GM23338 (cell line): ENCODE results near the gene KCNIP1. TPM values are rescaled to one million over a fixed set of nuclear protein-coding genes. Genes with fewer than 3 reads are reported as not detected.

ENCODE experiments used
- ATAC-seq: fragments of 200-7000 bp; cut with Tn5 transposase; 3 replicates; pipeline ENCODE4 v1.9.1; 2020
- DNase-seq: peaks from one replicate; pipeline ENCODE4 v3.0.0-alpha.2; 2015; ENCODE audit warnings: low spot score
- H2AFZ ChIP-seq: fragments of 200-600 bp; sonication (generic); 2 replicates; pipeline ENCODE4 v1.8.0; 2016; ENCODE audit warnings: antibody characterized with exemption, mild to moderate bottlenecking, moderate library complexity
- H3F3A ChIP-seq: fragments of 200-600 bp; sonication (generic); replicated peaks from 2 replicates; pipeline ENCODE4 v1.8.0; 2017; ENCODE audit warnings: antibody characterized with exemption, mixed run types, low read depth
- H3K27ac ChIP-seq: fragments of 200-600 bp; sonication (generic); 2 replicates; pipeline ENCODE4 v1.6.1; 2016; ENCODE audit warnings: low read depth
- H3K27me3 ChIP-seq: fragments of 200-600 bp; sonication (generic); 2 replicates; pipeline ENCODE4 v1.8.0; 2016; ENCODE audit warnings: mild to moderate bottlenecking, mixed run types, moderate library complexity; ENCODE audit not compliant: insufficient read depth
- H3K36me3 ChIP-seq: fragments of 200-600 bp; sonication (generic); 2 replicates; pipeline ENCODE4 v1.8.0; 2016; ENCODE audit warnings: mild to moderate bottlenecking; ENCODE audit not compliant: insufficient read depth
- H3K4me1 ChIP-seq: fragments of 200-600 bp; sonication (generic); 2 replicates; pipeline ENCODE4 v1.8.0; 2016; ENCODE audit warnings: mild to moderate bottlenecking, moderate library complexity; ENCODE audit not compliant: insufficient read depth
- H3K4me2 ChIP-seq: fragments of 200-600 bp; sonication (generic); 2 replicates; pipeline ENCODE4 v1.7.1; 2017; ENCODE audit warnings: mixed run types
- H3K4me3 ChIP-seq: fragments of 200-600 bp; sonication (generic); 2 replicates; pipeline ENCODE4 v1.6.1; 2016; ENCODE audit warnings: mixed run types
- H3K79me2 ChIP-seq: fragments of 200-600 bp; sonication (generic); replicated peaks from 2 replicates; pipeline ENCODE4 v1.8.0; 2017; ENCODE audit warnings: mild to moderate bottlenecking; ENCODE audit not compliant: insufficient read depth
- H3K9me2 ChIP-seq: fragments of 200-600 bp; sonication (generic); 2 replicates; pipeline ENCODE4 v1.8.0; 2017; ENCODE audit not compliant: insufficient read depth
- H4K20me1 ChIP-seq: fragments of 200-600 bp; sonication (generic); replicated peaks from 2 replicates; pipeline ENCODE4 v1.8.0; 2017; ENCODE audit warnings: mild to moderate bottlenecking; ENCODE audit not compliant: insufficient read depth
- H3K27ac Mint-ChIP-seq: 2 replicates; pipeline ENCODE4 v1.8.0; 2020; ENCODE audit warnings: inconsistent platforms, mild to moderate bottlenecking, moderate library complexity, mixed read lengths
- H3K27me3 Mint-ChIP-seq: 3 replicates; pipeline ENCODE4 v1.8.0; 2022; ENCODE audit warnings: low read depth, mild to moderate bottlenecking, moderate library complexity, mixed read lengths, inconsistent platforms; ENCODE audit not compliant: insufficient read depth, poor library complexity
- H3K36me3 Mint-ChIP-seq: 3 replicates; pipeline ENCODE4 v1.8.0; 2021; ENCODE audit warnings: low read depth, mild to moderate bottlenecking, inconsistent platforms, moderate library complexity, mixed read lengths
- H3K4me1 Mint-ChIP-seq: 3 replicates; pipeline ENCODE4 v1.8.0; 2020; ENCODE audit warnings: mild to moderate bottlenecking, inconsistent platforms, mixed read lengths
- H3K4me3 Mint-ChIP-seq: 3 replicates; pipeline ENCODE4 v1.8.0; 2021; ENCODE audit warnings: moderate library complexity, mild to moderate bottlenecking, inconsistent platforms, mixed read lengths
- H3K9me3 Mint-ChIP-seq: 3 replicates; pipeline ENCODE4 v1.8.0; 2020; ENCODE audit warnings: moderate library complexity, mild to moderate bottlenecking, inconsistent platforms, mixed read lengths
- EZH2 ChIP-seq: fragments of 200-600 bp; sonication (generic); IDR thresholded peaks from one replicate; pipeline ENCODE4 v1.8.0; 2017; ENCODE audit warnings: antibody characterized with exemption, mild to moderate bottlenecking, low read depth; ENCODE audit not compliant: unreplicated experiment
- EZH2phosphoT487 ChIP-seq: fragments of 200-600 bp; sonication (generic); IDR thresholded peaks from one replicate; pipeline ENCODE4 v1.8.1; 2018; ENCODE audit warnings: antibody characterized with exemption; ENCODE audit not compliant: unreplicated experiment
- JUNB ChIP-seq: IDR thresholded peaks from one replicate; pipeline ENCODE4 v1.6.1; 2016; ENCODE audit warnings: antibody characterized with exemption; ENCODE audit not compliant: unreplicated experiment
- STAT1 ChIP-seq: IDR thresholded peaks from one replicate; pipeline ENCODE4 v1.6.1; 2016; ENCODE audit warnings: antibody characterized with exemption; ENCODE audit not compliant: unreplicated experiment
- ZNF114 ChIP-seq: fragments of 250-450 bp; sonication (Bioruptor Pico); IDR thresholded peaks from 2 replicates; pipeline ENCODE4 v1.5.0; 2020; ENCODE audit warnings: mild to moderate bottlenecking, moderate library complexity
- ZNF331 ChIP-seq: fragments of 250-450 bp; sonication (Bioruptor Pico); IDR thresholded peaks from 2 replicates; pipeline ENCODE4 v1.5.0; 2020; ENCODE audit warnings: low read depth, mild to moderate bottlenecking, moderate library complexity
- ZNF462 ChIP-seq: fragments of 250-450 bp; sonication (Bioruptor Pico); IDR thresholded peaks from 2 replicates; pipeline ENCODE4 v1.5.0; 2020; ENCODE audit warnings: mild to moderate bottlenecking, moderate library complexity
- polyA plus RNA-seq: library from polyadenylated mRNA; unstranded; fragments of >200 nt; fragmentation: Nextera tagmentation; extraction: Ambion mirVana; gene quantifications from 2 replicates; pipeline ENCODE4 v1.2.1, GENCODE V29; 2016
- total RNA-seq: library from RNA; depleted of rRNA; stranded (reverse); fragments of >200 nt; shearing (Covaris generic); gene quantifications from 2 replicates; pipeline ENCODE4 v1.2.3, GENCODE V29; 2014

KCNIP1 gene
- total and polyA plus RNA-seq, 2 experiments from 2014 or later = 0.31 to 0.87 TPM

GRCh38 chr5:170773024-170773985 is 269.5 kb downstream of the KCNIP1 start:
- DNase-seq (peak; percentile 32), ATAC-seq (peak; percentile 67)
- H3F3A ChIP-seq = no peaks in the 10 kb centered on the region
- H3K9me2 ChIP-seq = peaks cover 8% of the 10 kb centered on the region; the same call in 1 of the 2 replicates
- peaks cover 3% of the 10 kb centered on the region; the same call in 1 of the 3 replicates for H3K36me3 Mint-ChIP-seq
- no peak overlapping the region for H3K27ac ChIP-seq
- H3K79me2 ChIP-seq = no peaks in the 10 kb centered on the region
- H2AFZ ChIP-seq = peak overlapping the region; percentile 24; the same call in 1 of the 2 replicates
- peaks cover 3% of the 10 kb centered on the region for H3K27me3 Mint-ChIP-seq
- no peaks in the 10 kb centered on the region for H4K20me1 ChIP-seq
- no peaks in the 10 kb centered on the region for H3K36me3 ChIP-seq
- no peak overlapping the region for H3K4me3 ChIP-seq
- H3K4me2 ChIP-seq = peak overlapping the region; percentile 32; the same call in 1 of the 2 replicates
- TF ChIP-seq EZH2phosphoT487 = no peak
- TF ChIP-seq ZNF462 (CRISPR knock-in tag) = no peak
- no peak for TF ChIP-seq ZNF331 (CRISPR knock-in tag)
- no peak for TF ChIP-seq JUNB
- TF ChIP-seq EZH2 = no peak
- no peak for TF ChIP-seq STAT1
- no peak for TF ChIP-seq ZNF114 (CRISPR knock-in tag)
- H3K4me1 ChIP-seq = peaks cover 14% of the 10 kb centered on the region
- peak overlapping the region; percentile 29; the same call in 1 of the 2 replicates for H3K27ac Mint-ChIP-seq
- peaks cover 33% of the 10 kb centered on the region for H3K4me1 Mint-ChIP-seq
- H3K27me3 ChIP-seq = no peaks in the 10 kb centered on the region
- H3K4me3 Mint-ChIP-seq = no peak overlapping the region; the same call in 2 of the 3 replicates
- no peaks in the 10 kb centered on the region for H3K9me3 Mint-ChIP-seq
